T-helper 17 cell (primary cell): ENCODE measurements around the gene RASA3. TPM values are rescaled to one million over a fixed set of nuclear protein-coding genes. Genes with fewer than 3 reads are reported as not detected.
"Not testable (repeated sequence)": the region's sequence is repeated elsewhere in the genome, so short reads cannot be mapped to it uniquely, and the experiment has no call there.

Experiments
- ATAC-seq: fragments of 150-1000 bp; cut with Tn5 transposase; 2 replicates; pipeline ENCODE4 v1.10.0; 2021; ENCODE audit warnings: mild to moderate bottlenecking, moderate library complexity
- DNase-seq, 3 donors: peaks; one replicate each; pipeline versions ENCODE4 v3.0.0 to v3.0.0-alpha.2; 2020 to 2021
- H3K9me3 ChIP-seq: one replicate; pipeline ENCODE4 v1.7.0; 2013; ENCODE audit warnings: low read length, mild to moderate bottlenecking; ENCODE audit not compliant: control insufficient read depth, poor library complexity, severe bottlenecking
- H3K27ac Mint-ChIP-seq: one replicate; pipeline ENCODE4 v1.8.0; 2022; ENCODE audit warnings: mild to moderate bottlenecking, moderate library complexity, mixed read lengths
- H3K27me3 Mint-ChIP-seq: one replicate; pipeline ENCODE4 v1.8.0; 2022; ENCODE audit warnings: mixed read lengths
- H3K36me3 Mint-ChIP-seq: one replicate; pipeline ENCODE4 v1.8.0; 2022; ENCODE audit warnings: low read depth, mixed read lengths
- H3K4me1 Mint-ChIP-seq: one replicate; pipeline ENCODE4 v1.8.0; 2022; ENCODE audit warnings: mild to moderate bottlenecking, mixed read lengths
- H3K4me3 Mint-ChIP-seq: one replicate; pipeline ENCODE4 v1.8.0; 2022; ENCODE audit warnings: mild to moderate bottlenecking, moderate library complexity, mixed read lengths
- total RNA-seq, 4 donors: library from RNA in 2 of 4; stranded (reverse) in 2 of 4; gene quantifications; one replicate each; pipeline ENCODE4 v1.2.3 and lab custom pipeline; 2022 to 2026

The RASA3 gene
- total RNA-seq, 2 donors from 2014 or later: 204 to 215 TPM

DNA sequence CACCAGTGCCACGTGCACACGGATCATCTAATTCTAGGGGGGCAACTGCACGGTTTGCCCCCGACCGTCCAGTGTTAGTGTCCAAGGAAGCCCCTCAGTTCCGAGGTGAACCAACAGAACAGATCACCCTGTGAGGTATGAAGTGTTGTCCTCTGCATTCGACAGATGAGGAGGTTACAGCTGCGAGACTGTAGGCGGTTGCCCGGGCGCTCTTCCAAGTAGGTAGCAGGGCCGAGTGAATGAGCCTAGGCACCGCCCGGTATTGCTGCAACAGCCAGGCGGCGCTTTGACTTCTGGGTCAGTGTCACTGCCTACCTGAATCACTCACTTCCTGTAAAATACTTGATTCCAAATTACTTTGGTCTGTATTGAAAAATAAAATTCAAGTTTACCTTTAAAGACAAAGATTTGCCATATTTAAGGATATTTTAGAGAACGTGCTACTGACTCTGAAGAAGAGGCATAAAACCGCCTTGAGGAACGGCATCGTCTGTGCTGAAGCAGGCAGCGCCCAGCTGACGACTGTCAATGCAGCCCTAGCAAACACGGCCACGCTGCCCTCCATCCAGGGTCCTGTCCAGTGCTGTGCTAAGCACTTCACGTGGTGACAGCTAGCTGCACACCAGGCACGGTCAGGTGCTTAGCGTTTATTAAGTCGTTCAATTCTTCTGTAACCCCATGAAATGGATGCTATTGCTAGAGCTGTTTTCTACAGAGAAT lies 19.3 kb upstream of the RASA3 start:
- Mint-ChIP-seq H3K27ac (no peak overlapping the region), H3K36me3 (peaks cover under 1% of the 10 kb centered on the region), H3K4me1 (peaks cover 49% of the 10 kb centered on the region), H3K27me3 (no peaks in the 10 kb centered on the region), H3K4me3 (peak overlapping the region; percentile 64)
- DNase-seq (peak in 1 of 3 donors; percentile 39), ATAC-seq (peak; percentile 20)
- H3K9me3 ChIP-seq: no peaks in the 10 kb centered on the region

DNA sequence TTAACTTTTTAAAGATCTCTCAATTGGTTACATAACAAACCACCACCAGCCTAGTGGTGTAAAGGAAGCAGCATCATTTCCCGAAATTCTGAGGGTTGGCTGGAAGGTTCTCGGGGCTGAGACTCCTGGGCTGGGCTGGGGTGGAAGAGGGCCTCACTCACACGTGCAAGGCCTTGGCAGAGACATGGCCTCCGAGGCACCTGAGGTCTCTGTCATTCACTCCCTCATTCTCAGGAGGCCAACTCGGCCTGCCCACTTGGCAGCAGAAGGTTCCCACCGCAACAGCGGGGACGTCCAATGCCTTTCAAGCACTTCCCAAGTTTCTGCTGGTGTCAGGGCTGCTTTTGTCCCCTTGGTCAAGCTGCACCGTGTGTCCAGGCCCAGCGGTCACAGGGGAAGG lies 18.6 kb upstream of the RASA3 start:
- H3K27ac Mint-ChIP-seq: no peak overlapping the region
- ATAC-seq (peak; percentile 12), DNase-seq (peak in 1 of 3 donors; percentile 42)
- peaks cover 51% of the 10 kb centered on the region for H3K4me1 Mint-ChIP-seq
- H3K4me3 Mint-ChIP-seq: peak overlapping the region; percentile 64
- H3K27me3 Mint-ChIP-seq: no peaks in the 10 kb centered on the region
- peaks cover 2% of the 10 kb centered on the region for H3K36me3 Mint-ChIP-seq
- H3K9me3 ChIP-seq: no peaks in the 10 kb centered on the region

- Mint-ChIP-seq H3K4me1 (peaks cover 60% of the 10 kb centered on the region), H3K27ac (no peak overlapping the region), H3K36me3 (peaks cover 4% of the 10 kb centered on the region), H3K4me3 (peak overlapping the region; percentile 64), H3K27me3 (no peaks in the 10 kb centered on the region)
- ATAC-seq (no peak), DNase-seq (no peak)
- no peaks in the 10 kb centered on the region for H3K9me3 ChIP-seq
These were observed 17.6 kb upstream of the RASA3 start for GRCh38 chr13:114149774-114150740.

DNA sequence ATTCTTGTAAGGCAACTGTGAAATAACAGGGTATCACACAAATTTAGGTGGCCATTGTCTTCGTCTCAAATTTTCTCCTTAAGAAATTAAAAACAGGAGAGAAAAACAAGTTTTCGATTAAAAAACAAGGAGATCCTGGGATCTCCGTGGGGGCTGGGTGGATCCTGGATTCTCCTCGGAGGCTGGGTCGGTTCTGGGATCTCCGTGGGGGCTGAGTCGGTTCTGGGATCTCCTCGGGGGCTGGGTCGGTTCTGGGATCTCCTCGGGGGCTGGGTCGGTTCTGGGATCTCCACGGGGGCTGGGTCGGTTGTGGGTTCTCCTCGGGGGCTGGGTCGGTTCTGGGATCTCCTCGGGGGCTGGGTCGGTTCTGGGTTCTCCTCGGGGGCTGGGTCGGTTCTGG lies 16.5 kb upstream of the RASA3 start:
- H3K4me3 Mint-ChIP-seq: peak overlapping the region; percentile 86
- not testable (repeated sequence) for H3K9me3 ChIP-seq, H3K27me3 Mint-ChIP-seq, H3K27ac Mint-ChIP-seq, H3K36me3 Mint-ChIP-seq, DNase-seq, ATAC-seq
- H3K4me1 Mint-ChIP-seq: peaks cover 64% of the 10 kb centered on the region

- peaks cover 67% of the 10 kb centered on the region for H3K4me1 Mint-ChIP-seq
- ATAC-seq (peak; percentile 94), DNase-seq (peak; percentile 54 to 82 (median 73))
- peak overlapping the region; percentile 86 for H3K4me3 Mint-ChIP-seq
- peaks cover 4% of the 10 kb centered on the region for H3K36me3 Mint-ChIP-seq
- H3K9me3 ChIP-seq: no peaks in the 10 kb centered on the region
- H3K27ac Mint-ChIP-seq: no peak overlapping the region
- no peaks in the 10 kb centered on the region for H3K27me3 Mint-ChIP-seq
These were observed 16.1 kb upstream of the RASA3 start for GRCh38 chr13:114148521-114148855.

- DNase-seq (no peak), ATAC-seq (peak; percentile 45)
- Mint-ChIP-seq H3K4me1 (peaks cover 67% of the 10 kb centered on the region), H3K27ac (no peak overlapping the region), H3K4me3 (peak overlapping the region; percentile 86), H3K36me3 (peaks cover 4% of the 10 kb centered on the region), H3K27me3 (no peaks in the 10 kb centered on the region)
- H3K9me3 ChIP-seq: no peaks in the 10 kb centered on the region
These were observed 15.5 kb upstream of the RASA3 start for GRCh38 chr13:114147803-114148520.

DNA sequence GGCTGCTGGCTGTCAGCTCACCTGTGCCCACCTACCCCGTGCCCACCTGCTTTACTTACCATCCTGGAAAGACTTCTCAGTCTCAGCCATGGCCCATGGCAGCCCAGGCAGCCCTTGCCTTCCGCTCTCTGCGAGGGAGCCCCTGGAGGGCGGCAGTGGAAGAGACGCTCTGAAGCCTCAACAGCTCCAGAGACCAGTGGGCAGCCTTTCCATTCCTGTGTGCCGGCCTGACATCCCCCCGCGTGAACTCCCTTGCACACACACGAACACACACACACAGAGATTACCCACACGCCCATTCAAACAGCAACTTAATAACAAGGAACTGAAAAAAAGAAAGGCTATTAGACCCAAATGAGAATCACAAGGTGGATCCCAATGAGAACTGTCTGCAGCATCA lies 14.2 kb upstream of the RASA3 start:
- no peak for DNase-seq
- H3K9me3 ChIP-seq: no peaks in the 10 kb centered on the region
- peak overlapping the region; percentile 83 for H3K4me3 Mint-ChIP-seq
- no peak overlapping the region for H3K27ac Mint-ChIP-seq
- H3K27me3 Mint-ChIP-seq: no peaks in the 10 kb centered on the region
- peaks cover 4% of the 10 kb centered on the region for H3K36me3 Mint-ChIP-seq
- ATAC-seq: no peak
- peaks cover 58% of the 10 kb centered on the region for H3K4me1 Mint-ChIP-seq

- H3K4me3 Mint-ChIP-seq: peak overlapping the region; percentile 83
- H3K27ac Mint-ChIP-seq: no peak overlapping the region
- H3K4me1 Mint-ChIP-seq: peaks cover 54% of the 10 kb centered on the region
- DNase-seq: no peak
- peaks cover 4% of the 10 kb centered on the region for H3K36me3 Mint-ChIP-seq
- no peak for ATAC-seq
- H3K27me3 Mint-ChIP-seq: no peaks in the 10 kb centered on the region
- no peaks in the 10 kb centered on the region for H3K9me3 ChIP-seq
These were observed 13.8 kb upstream of the RASA3 start for GRCh38 chr13:114146173-114146572.

DNA sequence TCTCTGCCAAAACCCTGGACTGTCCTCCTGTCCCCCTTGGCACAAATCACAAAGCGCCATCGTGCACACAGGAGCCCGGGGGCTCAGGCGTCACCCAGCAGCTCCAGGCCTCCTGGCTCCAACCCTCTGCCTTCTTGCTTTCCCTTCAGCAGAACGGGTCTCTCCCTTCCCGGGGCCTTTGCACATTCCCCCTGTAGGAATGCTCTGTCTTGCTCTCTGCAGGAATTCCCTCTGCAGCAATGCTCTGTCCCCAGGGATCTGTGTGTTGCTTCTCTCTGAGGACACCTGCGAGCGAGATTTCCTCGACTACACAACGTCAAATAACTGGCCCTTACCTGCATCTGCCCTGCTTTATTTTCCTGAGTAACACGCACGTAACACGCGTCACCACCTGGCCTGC lies 13.3 kb upstream of the RASA3 start:
- DNase-seq (no peak), ATAC-seq (no peak)
- Mint-ChIP-seq H3K36me3 (peaks cover 4% of the 10 kb centered on the region), H3K4me1 (peaks cover 50% of the 10 kb centered on the region), H3K4me3 (peak overlapping the region; percentile 83), H3K27me3 (no peaks in the 10 kb centered on the region), H3K27ac (no peak overlapping the region)
- no peaks in the 10 kb centered on the region for H3K9me3 ChIP-seq

DNA sequence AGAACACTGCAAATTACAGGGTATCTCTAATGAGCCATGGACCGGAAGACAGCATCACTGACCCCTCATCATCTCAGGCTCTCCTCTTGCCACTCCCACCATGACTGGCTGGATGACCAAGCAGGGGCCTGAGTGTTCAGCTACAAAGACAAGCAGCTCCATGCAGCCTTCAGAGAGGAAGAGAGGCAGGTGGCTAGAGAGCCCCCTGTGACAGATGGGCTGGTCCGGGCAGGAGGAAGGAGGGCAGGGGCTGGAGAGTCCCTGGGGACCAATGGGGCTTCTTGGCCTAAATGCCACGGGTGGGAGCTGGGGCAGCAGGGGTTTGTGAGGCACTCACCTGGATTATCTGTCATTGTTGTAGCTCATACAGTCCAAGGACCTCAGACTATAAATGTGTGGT lies 12.8 kb upstream of the RASA3 start:
- H3K4me3 Mint-ChIP-seq: peak overlapping the region; percentile 83
- no peak overlapping the region for H3K27ac Mint-ChIP-seq
- no peak for ATAC-seq
- no peaks in the 10 kb centered on the region for H3K9me3 ChIP-seq
- peaks cover 4% of the 10 kb centered on the region for H3K36me3 Mint-ChIP-seq
- H3K27me3 Mint-ChIP-seq: no peaks in the 10 kb centered on the region
- H3K4me1 Mint-ChIP-seq: peaks cover 46% of the 10 kb centered on the region
- no peak for DNase-seq

DNA sequence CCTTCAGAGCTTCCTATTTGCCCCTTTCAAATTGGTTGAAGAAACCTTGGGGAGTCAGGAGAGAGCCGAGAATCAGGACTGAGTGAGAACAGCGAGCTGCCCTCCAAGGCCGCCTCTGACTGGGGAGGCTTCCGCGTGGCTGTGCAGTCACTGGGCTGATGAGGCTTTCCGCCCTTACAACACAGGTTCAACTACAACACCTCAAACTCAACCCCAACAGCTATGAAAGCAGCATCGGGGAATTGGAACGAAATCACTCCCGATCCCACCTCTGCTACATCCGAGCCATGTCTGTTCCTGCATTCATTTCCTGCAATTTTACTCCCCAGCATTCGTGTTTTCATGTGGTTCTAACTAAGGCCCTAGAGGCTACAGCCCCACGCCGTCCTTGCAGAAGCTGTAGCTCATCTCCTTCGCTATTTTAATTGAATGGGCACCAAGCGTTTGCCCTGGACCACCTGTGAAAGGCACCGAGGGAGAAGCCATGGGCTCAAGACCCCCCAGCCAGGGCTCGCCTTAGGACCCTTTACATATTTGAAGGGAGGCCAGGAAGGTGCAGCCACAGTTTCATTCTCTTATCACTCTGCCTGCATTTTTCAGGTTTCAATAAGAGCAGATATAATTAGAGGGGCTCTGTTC lies 12.3 kb upstream of the RASA3 start:
- ATAC-seq (no peak), DNase-seq (no peak)
- Mint-ChIP-seq H3K4me1 (peaks cover 42% of the 10 kb centered on the region), H3K36me3 (peaks cover 4% of the 10 kb centered on the region), H3K27ac (no peak overlapping the region), H3K4me3 (peak overlapping the region; percentile 83), H3K27me3 (no peaks in the 10 kb centered on the region)
- no peaks in the 10 kb centered on the region for H3K9me3 ChIP-seq

- H3K9me3 ChIP-seq: no peaks in the 10 kb centered on the region
- Mint-ChIP-seq H3K4me1 (peaks cover 39% of the 10 kb centered on the region), H3K27ac (no peak overlapping the region), H3K27me3 (no peaks in the 10 kb centered on the region), H3K4me3 (no peak overlapping the region), H3K36me3 (peaks cover 4% of the 10 kb centered on the region)
- DNase-seq (no peak), ATAC-seq (no peak)
These were observed 11.6 kb upstream of the RASA3 start for GRCh38 chr13:114143806-114144605.
